Stimulated activated CD8-positive, alpha-beta memory T cell treated with anti-CD3 and anti-CD28 coated beads, Interleukin-12 subunit alpha, Interleukin-12 subunit beta, amount 100 ng/mL, for 24 hours (primary cell): ENCODE results near the gene NPHP4.

Experiments used
- DNase-seq: peaks from one replicate; pipeline ENCODE4 v3.0.0-alpha.2; 2020; ENCODE audit errors: extremely low read depth

The NPHP4 gene

DNA sequence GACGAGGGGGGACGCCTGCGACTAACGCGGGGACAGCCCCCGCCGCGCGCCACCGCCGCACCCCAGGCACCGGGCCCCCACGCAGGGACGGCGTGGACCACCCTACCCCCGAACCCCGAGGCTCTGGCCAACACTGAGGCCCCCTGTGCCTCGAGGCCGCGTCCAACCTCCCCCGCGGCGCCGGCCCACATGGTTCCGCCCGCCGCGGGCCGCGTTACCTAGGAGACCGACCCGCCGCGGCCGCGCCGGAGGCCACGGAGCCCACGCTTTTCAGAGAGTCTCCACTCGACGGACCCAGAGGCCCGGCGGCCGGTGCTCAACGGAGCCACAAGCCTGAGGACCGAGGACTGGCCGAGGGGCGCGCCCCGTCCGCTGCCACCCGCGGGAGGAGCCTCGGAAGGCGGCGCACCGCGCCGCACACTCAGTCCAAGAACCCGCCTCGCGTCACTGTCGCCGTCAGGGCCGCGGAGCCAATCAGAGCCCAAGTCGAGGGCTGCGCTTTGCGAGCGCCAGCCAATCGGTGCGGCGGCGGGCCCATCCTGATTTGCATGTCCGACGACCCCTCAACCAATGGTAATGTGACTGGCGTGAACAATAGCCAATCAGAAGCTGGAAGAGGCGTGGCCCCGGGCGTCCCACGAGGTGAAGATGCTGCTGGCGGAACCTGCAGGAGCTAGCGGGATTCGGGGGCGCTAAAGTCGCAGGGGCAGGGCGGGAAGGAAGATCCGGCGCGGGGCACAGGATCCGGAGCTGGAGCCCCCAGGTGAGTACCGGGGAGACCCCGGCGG, at the start of gene NPHP4:
Gene NPHP4, minus strand, starts transcription at position 400 of the 788 bp plus-strand sequence. CDS start 6,136 bp downstream, outside the sequence.
- peak; percentile 96 for DNase-seq

DNA sequence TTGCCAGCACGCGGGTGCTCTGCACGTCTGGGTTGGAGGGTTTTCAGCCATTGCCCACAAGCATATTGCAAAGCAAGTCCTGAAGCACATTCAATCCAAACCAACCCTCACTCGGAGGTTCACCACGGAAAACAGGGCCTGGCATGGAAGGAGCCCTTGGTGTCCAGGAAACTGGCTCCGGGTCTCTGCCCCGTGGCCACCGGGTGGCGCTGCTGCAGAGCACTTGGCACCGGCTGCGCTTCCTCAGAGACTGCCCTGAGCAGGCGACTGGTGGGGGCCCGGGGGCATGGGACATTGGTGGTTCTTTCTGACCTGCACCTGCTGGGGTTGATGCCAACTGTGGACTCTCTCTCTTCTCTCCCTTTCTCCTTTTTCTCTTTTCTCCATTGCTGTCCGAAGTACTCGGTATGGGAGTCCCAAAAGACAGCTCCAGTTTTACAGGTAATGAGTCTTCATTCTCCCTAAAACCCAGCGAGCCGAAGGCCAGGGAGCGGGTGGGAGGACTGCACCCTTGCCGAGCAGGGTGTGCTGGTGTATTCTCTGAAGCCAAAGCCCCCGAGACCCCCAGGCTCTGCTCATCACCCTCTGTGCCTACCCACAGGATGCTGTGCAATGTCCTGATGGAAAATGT, 49.3 kb upstream of the NPHP4 start:
- no peak for DNase-seq

DNA sequence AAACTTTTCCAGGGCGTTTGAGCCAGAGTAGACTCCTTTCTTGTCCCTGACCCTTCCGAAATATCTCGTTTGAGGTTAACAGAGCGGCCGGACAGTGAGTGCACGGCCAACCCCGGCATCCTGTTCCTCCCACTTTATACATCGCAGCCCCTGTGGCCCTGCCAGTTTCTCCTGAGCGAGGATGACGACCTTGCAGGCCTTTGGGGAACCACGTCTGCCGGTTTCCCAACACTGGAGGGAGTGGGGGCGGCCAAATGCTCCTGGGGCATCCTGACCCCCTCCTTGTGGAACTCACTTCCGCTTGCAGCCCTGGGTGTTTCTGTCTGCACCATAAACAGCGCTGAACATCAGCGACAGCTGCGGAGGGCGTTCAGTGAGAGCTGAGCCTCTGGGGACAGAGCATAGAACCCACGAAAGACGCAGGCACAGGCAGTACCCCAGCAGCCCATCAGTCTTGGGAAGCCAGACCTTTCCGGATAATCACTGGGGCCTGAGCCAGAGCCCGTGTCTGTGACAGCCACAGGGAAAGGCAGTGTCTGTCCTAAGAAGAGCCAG, 48.7 kb upstream of the NPHP4 start:
- no peak for DNase-seq

DNA sequence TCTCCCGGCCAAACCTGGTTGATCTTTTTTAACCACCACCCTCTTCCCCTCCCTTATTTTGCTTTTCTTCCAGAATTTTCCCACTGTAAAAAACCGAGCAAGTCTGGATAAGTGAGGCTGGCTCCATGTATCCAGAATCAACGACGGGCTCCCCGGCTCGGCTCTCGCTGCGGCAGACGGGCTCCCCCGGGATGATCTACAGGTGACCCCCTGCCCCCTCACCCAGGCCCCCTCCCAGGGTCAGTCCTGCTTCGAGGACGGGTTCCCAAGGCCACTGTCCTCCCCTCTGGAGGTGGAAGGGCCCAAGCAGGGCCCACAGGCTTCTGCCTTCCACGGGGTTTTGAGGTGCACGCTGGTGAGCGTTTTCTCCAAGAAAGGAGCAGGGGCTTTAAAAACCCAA, 48.2 kb upstream of the NPHP4 start:
- DNase-seq = no peak

DNA sequence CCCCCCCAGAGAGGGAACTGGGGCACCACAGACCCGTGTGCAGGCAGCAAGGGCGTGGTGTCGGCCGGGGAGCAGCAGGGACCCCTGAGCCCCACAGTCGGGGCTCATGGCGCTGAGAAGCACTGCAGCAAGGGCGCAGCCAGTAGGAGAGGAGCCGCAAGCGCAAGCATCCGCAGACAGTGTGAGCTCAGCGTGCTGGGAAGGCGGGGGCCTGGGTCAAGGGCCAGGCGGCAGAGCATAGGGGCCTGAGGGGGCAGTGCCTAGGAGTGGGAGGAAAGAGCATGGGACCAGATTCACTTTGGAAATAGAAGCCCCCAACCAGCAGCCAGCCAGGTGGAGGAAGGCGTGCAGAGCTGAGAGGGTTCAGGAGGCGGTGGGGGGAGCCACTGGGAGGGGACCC, 46.8 kb upstream of the NPHP4 start:
- no peak for DNase-seq

DNA sequence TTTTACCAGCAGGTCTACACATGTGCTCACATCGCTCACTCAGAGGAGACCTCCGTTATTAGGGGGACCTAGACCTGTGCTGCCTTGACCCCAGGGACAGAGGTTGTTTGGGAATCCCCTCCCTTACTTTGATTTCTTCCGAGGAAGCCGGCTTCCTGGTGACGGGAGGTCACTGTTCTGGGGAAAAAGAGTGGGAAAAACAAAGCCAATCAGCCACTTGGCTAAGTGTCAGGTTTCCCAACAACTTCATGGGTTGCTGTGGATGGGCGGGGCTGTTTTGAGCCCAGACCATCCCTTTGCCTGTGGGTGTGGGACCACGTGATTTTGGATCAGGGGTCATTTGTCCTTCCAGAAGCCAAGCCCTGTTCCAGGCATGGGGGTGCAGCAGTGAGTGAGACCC, 46.4 kb upstream of the NPHP4 start:
- no peak for DNase-seq

DNA sequence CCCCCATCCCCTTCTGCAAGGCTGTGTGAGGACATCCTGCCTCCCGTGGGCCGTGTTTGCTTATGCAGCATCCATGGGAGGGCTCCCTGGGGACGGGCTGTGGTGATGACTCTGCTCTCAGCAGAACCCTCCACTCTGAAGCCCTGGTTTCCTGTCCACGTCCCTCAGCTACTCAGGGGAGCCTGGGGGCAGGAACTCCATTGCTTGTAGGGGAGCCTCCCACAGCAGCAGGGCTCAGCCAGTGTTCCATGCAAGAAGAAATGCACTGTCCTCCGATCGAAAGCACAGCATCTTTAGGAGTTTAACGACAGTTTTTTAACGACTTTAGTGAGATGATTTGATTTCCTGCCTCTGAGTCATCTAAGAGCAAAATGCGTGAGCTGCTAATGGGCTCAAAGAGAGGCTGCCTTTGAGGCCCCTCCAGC, 45.1 kb upstream of the NPHP4 start:
- DNase-seq = no peak

DNA sequence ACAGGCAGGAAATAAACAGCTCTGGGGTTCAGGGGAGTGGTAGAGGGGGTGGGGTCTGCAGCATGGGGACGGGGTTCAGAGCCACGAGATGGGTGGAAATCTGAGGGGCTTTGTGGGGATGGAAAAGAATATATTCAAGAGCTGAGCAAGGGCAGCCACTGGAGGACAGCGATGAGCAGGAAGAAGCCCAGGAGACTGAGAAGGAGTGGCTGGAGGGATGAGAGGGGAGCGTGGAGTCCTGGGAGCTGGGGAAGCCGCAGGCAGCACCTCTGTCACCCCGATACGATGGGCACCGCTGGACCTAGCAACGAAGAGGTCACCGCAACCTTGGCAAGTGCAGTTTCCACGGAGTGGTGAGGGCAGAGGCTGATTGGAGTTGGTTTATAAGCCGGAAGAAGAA, 43.5 kb upstream of the NPHP4 start:
- DNase-seq = no peak

DNA sequence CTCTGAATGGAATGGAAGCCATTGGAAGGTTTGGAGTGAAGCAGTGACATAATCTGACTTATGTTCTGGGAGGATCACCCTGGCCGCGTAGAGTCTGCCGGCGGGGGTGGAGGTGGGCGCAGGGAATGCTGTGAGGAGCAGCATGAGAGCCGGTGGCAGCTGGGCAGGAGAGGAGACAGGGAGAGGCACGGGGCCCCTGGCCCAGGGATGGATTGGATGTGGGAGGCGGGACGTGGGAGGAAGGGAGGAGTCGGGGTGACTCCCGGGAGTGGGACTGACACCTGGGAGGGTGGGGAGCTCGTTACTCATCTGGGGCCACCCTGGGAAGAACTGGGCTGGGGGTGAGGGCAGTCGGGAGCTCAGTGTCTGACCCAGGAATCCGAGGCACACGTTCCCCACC, 43.1 kb upstream of the NPHP4 start:
- no peak for DNase-seq

DNA sequence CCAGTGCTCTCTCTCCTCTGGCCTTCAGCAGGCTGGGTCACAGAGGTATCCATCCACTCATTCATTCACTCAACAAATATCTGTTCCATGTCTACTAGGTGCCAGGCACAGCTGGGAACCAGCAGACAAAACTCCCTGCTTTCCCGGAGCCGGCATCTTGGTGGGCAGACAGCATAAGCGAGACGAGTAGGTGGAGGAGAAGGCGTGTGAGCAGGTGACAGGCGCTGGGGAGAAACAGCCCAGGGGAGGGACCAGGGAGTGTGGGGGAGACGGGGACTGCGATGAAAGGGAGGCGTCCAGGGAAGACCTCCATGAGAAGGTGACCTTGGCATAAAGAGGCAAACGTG, 42.5 kb upstream of the NPHP4 start:
- DNase-seq = no peak

DNA sequence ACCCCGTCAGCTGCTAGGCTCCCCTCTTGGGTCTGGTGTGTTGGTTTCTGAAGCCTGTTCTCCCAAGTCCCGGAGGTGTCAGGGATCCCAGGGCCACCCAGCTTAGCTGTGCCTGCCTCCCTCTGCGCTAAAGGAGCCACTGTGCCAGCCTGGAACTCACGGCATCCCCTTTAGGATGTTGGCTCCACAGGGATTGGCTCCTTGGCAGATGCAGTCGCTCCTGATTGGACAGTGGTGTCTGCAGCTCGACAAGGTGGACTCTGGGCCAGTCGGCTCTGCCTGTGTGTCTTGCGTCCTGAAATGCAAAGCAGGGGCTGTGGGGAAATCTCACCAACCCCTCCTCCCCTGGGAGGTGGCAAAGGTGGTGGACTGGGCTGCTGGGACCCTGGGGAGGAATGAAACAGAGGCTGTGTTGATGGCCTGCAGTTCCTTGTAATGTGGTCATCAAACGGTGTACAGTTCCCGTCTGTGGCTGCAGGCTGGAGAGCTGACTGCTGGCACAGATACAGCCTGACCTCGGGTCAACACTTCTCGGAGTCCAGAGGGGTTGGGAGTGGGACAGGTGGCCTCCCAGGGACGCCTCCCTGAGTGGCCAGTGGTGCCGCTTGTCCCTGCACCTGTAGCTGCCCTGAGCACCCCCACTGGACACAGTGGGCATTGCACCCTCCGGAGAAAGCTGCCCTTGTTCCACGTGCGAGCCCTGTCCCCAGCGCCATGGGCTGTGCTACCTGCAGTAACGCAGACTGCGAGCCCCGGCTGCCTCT, 41.9 kb upstream of the NPHP4 start:
- DNase-seq = no peak

DNA sequence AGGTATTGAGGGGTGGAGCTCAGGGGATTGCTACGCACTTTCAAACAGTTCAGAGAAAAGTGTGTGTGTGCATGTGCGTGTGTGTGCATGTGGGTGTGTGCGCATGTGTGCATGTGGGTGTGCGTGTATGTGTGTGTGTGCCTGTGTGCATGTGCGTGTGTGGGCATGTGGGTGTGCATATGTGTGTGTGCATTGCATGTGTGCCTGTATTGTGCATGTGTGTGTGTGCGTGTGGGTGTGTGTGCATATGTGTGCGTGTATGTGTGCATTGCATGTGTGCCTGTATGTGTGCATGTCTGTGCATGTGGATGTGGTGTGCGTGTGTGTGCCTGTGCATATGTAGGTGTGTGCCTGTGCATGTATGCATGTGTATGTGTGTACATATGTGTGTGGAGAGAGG, 40.9 kb upstream of the NPHP4 start:
- no peak for DNase-seq

DNA sequence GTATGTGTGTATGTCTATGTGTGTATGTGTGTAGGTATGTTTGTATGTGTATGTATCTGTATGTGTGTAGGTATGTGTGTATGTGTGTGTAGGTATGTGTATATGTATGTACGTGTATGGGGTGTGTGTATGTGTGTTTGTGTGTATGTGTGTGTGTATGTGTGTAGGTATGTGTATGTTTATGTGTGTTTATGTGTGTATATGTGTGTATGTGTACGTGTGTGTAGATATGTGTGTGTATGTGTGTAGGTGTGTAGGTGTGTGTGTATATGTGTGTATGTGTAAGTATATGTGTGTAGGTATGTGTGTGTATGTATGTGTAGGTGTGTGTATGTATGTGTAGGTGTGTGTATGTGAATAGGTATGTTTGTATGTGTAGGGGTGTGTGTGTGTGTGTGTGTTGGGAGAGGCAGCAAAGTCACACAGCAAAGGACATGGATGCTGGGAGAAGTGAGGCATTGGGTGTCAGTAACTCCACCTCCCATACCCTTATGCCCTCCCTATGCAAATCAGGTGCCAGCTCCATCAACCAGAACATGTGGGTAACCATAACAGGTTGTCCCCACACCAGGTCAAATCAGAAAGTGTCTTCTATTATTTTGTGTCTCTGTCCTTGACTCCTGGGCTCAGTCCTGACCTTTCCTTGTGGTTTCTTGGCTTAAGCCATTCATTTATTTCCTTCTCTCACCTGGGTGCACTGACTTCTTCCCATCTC, 38.5 kb upstream of the NPHP4 start:
- no peak for DNase-seq

DNA sequence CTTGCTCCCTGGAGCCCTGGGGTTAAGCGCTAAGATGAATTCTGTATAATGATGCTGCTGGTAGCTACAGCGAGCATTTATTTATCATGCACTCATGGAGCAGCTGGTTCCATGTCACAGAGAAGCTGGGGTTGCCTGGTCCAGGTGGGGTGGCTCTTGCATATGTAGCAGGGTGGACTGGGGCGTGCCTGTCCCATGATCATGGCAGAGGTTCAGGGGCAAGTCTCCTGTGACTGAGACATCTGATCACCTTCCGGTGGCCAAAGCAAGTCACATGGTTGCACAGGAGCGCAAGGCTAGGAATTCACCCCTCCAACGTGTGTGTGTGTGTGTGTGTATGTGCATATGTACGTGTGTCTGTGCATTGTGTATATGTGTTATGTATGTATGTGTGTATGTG, 37.9 kb upstream of the NPHP4 start:
- DNase-seq = no peak

DNA sequence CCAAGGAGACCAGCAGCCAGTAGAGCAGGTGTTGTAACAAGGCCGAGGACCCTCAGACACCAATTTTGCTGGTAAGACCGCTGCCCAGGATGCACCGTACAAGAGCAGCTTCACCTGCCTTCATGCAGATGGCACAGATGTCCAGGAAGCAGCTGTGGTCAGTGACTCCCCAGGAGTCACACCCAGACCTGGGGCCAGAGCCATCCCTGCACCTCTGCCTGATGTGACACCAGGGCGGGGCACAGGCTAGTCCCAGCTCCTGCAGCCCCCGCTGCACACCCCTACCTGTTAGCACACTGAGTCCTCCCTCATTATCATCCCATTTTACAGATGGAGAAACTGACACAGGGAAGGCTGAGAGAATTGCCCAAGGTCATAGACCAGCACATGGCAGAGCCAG, 37.1 kb upstream of the NPHP4 start:
- DNase-seq = no peak

DNA sequence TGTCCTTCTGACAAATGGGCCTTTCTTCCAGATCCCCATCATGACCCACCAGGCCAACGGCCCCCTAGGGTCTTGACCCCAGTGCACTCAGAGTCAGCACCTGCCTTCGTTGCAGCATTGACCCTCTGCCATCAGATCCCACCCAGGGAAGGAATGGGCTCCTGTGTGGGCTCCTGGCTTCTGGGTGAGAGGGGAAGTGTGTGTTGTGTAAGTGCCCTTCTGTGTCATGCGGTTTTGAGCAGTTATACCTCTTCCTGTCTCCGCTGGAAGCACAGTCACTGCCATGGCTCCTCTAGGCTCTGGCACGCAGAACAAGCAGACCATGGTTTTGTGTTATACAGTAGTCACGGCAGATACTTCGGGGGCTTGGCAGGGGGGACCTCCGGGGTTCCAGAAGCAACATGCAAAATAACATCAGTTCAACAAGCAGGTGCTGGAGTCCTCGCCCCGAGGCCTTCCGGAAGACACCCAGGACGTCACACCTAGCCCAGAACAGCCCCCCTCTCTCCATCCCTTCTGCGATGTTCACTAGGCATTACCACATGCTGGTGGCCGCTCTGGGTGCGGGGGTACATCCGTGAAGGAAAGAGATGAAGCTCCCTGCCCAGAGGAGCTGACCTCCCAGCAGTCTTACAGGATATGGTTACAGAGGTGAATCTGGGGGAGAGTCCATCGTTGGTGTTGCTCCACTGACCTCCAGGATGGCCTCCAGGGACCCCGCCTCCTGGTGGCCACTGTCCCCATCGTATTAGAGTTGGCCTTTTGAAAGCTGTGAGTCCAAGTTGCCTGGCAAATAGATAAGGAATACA, 36.0 kb upstream of the NPHP4 start:
- DNase-seq = peak; percentile 30

DNA sequence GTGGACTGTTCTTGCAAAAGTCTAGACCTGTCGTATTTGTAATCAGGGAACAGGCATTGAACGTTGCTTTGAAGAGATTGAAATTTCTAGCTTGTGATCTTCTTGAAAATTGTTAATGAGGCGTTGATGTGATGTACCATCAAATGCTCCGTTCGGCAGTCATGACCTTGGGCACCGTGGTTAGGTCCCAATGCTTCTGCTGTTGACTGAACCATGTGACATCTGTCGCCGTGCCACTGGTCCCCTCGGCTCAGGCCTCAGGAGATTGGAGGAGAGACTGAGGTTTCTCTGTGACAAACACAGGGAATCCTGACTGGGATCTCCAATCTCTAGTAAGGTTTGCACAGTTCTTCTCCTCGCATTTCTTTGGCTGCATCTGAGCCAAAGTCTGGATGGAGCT, 35.4 kb upstream of the NPHP4 start:
- no peak for DNase-seq

DNA sequence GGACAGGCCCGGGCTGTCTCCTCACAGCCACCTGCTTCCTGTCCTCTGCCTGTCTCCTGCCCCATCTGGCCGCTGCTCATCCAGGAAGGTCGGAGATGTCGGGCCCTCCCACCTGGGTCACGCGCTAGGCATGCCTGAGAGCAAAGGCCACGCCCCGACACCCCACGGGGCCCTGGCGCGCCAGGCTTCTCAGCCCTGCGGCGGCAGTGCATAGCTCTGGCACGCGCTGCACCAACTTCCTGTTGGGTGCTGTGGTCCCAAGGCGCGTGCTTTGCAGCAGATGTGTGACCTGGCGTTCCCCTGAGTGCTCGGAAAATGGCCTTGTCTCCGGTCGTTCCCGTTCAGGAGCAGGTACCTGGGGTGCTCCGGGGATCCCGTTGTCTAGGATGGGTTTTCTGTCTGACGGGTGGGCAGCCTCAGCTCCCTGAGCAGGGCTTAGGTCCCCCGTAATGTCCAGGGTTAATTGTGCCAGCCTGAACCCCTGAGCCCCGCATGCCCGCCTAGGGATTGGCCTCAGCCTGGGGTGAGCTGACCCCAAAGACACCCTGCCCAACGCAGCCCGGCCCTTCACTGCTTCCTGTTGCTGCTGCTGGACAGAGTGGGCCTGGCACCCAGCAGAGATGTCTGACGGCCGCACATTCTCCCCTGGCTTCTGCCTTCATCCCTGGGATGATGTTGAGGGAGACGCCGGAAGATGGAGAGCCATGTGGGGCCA, 34.0 kb upstream of the NPHP4 start:
- peak; percentile 90 for DNase-seq

DNA sequence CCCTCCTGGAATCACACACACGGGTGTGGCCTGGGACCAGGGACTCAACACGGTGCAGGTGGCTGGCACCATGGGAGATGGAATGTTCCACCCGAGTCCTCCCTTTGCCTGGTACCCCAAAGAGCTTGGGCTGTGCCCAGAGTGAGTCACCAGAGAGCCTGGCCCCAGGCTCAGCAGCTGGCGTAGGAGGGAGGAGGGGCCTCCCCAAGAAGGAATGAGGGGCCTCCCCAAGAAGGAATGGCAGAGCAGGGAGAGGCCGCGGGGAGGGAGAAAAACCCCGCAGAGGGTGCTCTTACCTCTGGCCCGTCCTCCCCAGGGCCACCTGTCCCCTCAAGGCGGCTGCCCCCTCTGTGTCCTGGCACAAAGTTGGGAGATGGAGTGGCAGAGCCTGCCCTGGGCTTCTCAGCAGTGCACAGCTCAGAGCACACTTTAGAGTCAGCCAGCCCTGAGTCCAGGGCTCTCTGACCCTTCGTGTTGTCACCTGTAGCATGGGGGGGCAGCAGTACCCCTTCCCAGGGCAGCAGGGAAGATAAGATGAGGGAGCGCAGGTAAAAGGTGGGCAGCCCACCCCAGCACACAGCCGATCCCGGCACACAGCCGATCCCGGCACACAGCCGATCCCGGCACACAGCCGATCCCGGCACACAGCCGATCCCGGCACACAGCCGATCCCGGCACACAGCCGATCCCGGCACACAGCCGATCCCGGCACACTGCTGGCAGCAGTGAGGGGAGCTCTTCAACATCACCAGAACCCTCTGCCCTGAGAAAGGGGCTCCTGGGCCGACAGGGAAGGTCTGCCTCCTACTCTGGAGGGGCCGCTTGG, 33.3 kb upstream of the NPHP4 start:
- DNase-seq = no peak

DNA sequence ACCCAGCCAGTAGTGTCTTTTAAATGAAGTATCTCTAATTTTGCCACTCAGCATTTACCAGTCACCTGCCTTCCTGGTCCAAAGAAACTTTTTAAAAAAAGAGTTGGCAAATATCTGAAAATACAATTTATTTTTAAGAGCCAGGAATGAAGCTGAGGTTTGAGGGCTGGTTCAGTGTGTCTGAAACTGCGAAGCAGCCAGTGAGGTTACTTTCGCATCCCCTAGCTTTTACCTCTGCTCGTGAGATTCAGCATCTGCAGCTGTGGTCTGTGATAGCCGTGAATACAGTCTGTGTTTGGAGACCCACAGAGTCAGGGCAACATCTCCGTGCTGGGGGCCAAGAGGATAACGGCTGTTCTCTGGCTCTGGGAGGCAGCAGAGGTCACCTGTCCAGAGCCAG, 32.2 kb upstream of the NPHP4 start:
- no peak for DNase-seq
